ENCODE data around the gene UBAC2. TPM values are rescaled to one million over a fixed set of nuclear protein-coding genes. Genes with fewer than 3 reads are reported as not detected.
A peak's percentile ranks its signal among the peaks of the same experiment; 100 is the strongest.

UBAC2 gene
- total RNA-seq, 1 donor from 2014 or later: 61.2 TPM

DNA sequence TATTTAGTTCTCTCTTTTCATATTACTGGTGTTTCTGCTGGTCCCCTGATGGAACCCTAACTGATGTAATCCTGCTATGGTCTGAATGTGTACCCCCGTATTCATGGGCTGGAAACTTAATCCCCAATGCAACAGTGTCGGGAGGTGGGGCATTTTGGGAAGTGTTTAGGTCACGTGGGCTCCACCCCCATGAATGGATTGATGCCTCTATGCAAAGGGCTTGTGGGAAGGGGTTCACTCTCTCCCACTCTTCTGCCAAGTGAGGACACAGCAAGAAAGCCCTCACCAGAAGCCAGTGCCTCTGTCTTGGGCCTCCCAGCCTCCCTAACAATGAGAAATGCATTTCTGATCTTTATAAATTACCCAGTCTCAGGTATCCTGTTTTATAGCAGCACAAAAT, 21.2 kb upstream of the UBAC2 start:
- intact Hi-C loops (cut with DNase I): no loop called here
- DNase-seq (ENCODE audit: low spot score): no peak

DNA sequence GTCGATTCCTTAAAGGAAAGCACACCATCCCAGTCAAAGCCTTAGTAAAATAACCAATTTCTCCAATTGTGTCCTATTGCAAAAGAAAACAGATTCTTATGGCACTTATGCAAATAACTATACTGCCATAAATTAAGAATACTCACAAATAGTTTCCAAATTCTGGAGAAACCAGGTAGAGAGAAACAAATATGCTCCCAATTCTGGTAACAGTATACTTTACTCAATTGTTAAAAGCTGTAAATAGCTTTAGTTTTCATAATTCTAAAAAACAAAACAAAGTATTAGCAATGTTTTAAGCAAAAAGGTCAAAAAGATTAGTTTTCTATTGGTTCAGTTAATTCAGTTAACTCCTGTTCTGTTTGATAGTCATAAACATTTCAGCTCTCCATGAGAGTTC, 18.2 kb upstream of the UBAC2 start:
- DNase-seq (ENCODE audit: low spot score): no peak
- intact Hi-C loops (cut with DNase I): no loop called here

GRCh38 chr13:99185606-99186005, 15.0 kb upstream of the UBAC2 start:
- DNase-seq (ENCODE audit: low spot score): no peak
- intact Hi-C loops (cut with DNase I): no loop called here

GRCh38 chr13:99190147-99190985, 10.3 kb upstream of the UBAC2 start:
- intact Hi-C loops (cut with DNase I): no loop called here
- peak; percentile 67 for DNase-seq (ENCODE audit: low spot score)

DNA sequence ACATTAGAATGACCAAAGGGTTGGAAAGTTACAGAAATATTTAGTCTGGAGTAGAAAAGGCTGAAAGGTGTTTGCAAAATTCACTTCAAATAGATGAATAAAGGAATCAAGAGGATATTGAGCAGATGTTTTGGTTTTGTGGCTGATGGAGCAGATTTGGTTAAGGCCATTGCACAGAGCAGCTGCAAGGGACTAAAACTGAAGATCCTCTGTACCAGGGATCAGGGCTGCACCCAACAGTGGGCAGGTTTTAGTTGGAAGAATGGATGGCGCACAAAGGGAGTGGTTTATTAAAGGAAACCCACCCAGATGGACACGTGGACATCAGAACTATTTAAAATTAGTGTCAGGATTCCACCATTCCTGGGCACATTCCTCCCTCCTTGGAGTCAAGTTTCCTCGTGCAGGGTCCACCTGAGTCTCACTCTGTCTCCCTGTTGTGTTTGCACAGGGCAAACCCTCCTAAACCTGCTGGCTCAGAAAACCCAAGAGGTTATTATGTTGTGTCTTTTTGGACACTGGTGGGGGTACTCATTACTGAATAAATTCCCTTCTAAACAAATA, 9.2 kb upstream of the UBAC2 start:
- no peak for DNase-seq (ENCODE audit: low spot score)
- intact Hi-C loops (cut with DNase I): no loop called here

DNA sequence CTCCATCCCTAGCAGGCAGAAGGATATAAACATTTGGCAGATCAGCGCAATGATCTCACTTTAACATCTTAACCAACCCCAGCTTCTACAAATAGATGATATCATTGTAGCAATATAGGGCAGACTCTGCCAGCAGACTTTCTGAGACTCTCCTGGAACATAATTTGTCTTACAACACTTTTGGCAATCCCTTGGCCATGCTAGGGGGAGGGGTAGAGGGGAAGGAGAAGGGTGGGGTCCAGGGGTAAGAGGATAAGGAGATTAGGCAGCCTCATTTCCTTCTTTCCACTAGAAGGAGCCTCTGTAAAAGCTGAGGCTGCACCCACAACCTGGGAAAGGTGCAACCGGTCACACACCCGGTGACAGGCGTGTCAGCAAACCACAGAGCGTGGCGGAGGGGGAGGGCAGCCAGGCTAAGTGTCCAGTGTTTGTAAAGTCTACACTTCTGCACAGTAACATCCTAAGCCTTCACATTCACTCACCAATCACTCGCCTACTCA, 8.7 kb upstream of the UBAC2 start:
- no peak for DNase-seq (ENCODE audit: low spot score)
- intact Hi-C loops (cut with DNase I): no loop called here

DNA sequence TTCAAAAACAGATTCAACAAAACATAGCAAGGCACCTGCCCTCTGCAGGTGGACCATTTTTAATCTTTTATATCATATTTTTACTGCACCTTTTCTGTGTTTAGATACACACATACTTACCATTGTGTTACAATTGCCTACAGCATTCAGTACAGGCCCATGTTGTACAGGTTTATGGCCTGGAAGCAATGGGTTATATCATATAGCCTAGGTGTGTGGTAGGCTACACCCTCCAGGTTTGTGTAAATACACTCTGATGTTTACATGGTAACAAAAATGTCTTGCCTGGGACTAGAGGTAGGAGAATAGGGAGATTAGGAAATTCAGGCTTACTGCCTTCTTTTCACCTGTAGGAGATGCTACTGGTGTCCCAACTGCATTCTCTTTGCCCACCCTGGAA, 8.2 kb upstream of the UBAC2 start:
- DNase-seq (ENCODE audit: low spot score): no peak
- intact Hi-C loops (cut with DNase I): no loop called here

GRCh38 chr13:99193152-99193551, 7.5 kb upstream of the UBAC2 start:
- DNase-seq (ENCODE audit: low spot score): no peak

DNA sequence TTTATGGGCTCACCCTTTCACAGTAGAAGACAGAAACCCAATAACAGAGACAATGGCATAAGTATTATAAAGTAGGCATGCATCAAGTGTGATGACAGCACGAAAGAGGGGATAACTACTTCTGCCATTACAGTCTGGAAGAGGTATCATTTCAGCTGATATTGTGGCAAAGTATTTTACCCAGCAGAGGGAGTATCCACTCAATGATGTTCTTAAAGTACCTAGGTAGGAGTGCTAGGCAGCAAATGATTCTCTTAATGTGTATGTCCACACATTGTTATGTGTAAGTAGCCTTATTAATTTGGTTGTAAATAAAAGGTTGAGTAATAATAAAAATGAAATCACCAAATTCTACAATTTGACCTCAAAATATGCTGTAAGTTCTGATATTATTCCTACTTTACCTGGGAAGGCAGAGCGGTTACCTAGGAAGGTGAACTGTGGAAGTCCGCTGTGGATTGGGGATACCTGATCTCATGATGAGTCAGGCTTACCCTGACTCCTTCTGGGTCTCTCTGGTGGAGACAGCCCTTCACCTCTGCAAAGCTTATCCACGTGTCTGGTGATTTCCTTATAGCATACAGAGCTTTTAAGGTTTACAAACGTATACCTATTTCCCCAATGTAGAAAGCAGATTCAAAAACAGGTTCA, 4.1 kb upstream of the UBAC2 start:
- intact Hi-C loops (cut with DNase I): loop anchor here (5.0 kb wide), 1 partner anchor 241 kb away; no protein-coding TSS in a partner anchor
- no peak for DNase-seq (ENCODE audit: low spot score)

More at GRCh38 chr13:99193152-99193551, 7.5 kb upstream of the UBAC2 start:
- intact Hi-C loops (cut with DNase I): no loop called here

- peak; percentile 22 for DNase-seq (ENCODE audit: low spot score)
- intact Hi-C loops (cut with DNase I): loop anchor here (5.0 kb wide), 1 partner anchor 240 kb away; no protein-coding TSS in a partner anchor
Observed at GRCh38 chr13:99197117-99197651, 3.5 kb upstream of the UBAC2 start.

DNA sequence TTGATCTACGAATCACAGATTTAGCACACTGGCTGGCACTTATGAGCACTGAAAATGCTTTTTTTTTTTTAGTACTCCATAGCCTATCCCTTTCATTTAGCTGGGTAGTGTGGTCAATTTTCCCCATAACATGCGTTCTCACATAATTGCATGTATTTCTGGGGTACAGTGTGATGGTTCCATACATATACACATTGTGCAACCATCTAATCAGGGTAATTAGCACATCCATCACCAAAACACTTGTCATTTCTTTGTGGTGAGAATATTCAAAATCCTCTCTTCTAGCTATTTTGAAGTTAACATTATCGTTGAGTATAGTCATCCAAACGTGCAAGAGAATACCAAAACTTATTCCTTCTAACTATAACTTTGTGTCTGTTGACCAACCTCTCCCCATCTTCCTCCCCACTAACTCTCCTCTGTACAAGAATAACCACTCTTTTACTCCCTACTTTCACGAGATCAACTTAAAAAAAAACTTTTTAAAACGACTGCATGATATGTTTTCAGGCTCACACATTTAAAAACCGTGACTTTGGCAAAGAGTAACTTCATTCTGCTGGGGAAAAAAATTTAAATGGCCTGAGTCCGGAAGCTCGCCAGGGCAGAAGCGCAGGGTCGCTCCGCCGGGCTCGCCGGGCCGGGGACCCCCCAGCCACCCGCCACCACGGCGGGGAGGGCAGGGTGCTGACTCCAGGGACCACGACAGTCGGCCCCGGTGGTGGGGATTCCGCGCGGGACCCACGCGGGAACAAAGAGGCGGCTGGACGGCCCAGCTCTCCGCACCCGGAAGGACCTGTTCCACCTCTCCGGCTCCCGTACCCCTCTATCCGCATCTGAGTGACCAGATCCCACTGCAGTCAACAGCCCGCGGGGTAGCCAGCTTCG, 868 bp upstream of the UBAC2 start:
- intact Hi-C loops (cut with DNase I): loop anchor here (5.0 kb wide), 3 partner anchors 68 to 238 kb away; no protein-coding TSS in a partner anchor
- no peak for DNase-seq (ENCODE audit: low spot score)

DNA sequence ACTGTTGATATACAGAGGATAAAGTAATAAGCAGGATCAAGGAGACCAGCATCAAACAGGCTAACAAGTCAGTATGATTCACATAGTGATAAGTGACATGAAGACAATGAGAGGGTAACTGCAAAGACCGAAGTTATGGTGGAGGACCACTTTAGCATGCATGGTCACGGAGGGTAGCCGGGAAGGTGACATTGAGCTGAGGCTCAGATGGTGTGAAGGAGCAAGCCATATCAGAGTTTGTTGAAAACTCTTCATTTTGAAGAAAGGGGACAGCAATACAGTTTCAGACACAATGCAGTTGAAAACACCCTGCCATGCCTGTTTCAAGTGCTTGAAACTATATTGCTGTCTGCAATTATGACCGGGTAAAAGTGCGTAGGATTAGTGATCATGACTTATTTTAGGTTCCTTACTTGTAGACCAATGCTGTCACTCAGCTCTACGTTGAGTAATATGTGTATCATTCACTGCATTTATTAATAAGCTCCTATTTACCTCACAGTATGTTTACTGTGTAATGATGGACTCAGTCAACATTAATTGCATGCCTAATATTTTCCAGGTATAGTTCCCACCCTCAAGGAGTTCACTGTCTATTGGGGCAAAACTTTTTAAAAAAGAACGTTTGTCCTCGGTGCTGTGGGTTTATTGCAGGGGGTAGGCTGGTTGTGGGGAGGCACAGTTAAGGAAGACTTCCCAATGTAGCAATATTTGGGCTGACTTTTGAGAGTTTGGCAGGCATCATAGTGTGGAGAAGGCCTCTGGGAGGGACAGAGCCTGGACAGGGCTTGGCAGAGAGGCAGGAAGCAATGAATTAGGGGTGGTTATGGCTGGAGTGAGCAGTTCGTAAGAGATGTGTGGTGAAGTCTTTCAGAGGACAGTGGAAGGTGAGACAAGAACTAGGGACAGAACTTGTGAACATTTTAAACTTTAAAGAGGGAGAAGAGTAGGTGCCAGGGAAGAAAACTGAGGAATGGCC, 3.2 kb downstream of the UBAC2 start:
- no peak for DNase-seq (ENCODE audit: low spot score)
- intact Hi-C loops (cut with DNase I): loop anchor here (5.0 kb wide), 2 partner anchors 63 to 117 kb away; no protein-coding TSS in a partner anchor

DNA sequence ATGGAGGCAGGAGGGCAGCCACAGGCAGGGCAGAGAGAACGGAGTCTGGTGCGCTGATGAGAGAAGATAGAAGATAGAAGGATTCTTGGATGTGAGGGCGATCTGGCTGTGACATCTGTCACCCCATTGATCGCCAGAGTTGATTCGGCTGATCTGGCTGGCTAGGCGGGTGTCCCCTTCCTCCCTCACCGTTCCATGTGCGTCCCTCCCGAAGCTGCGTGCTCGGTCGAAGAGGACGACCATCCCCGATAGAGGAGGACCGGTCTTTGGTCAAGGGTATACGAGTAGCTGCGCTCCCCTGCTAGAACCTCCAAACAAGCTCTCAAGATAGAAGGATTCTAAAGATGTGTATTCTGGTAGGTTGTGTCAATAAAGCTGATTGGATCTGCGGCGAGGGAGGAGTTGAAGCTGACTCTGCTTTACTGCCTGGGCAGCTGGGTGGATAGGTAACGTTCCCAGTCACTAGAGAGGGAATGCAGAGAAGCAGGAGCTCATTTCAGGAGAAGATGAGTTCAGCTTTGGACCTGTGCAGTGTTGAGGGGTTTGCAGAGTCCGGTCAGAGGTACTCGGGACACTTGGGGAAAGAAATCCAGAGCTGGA, 5.1 kb downstream of the UBAC2 start:
- DNase-seq (ENCODE audit: low spot score): no peak
- intact Hi-C loops (cut with DNase I): no loop called here

GRCh38 chr13:99206226-99206625, 5.6 kb downstream of the UBAC2 start:
- no peak for DNase-seq (ENCODE audit: low spot score)
- intact Hi-C loops (cut with DNase I): no loop called here

DNA sequence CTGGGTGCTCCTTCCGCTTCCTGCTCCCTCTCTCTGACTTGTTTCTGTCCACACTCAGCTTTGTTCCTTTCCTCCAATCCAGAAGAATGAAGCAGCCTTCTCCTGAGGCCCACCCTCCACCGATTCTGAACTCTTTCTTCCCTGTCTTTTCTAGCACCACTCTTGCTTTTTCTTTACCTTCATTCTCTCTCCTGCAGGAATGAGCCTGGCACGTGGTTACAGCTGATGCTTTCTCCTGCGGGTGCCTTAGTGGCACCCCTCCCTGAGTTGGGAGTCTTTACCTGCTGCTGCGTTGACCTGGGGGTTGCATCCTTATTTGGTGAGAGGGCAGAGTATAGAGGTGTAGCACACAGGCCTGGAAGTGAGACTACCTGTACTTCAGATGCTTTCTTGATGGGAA, 6.2 kb downstream of the UBAC2 start:
- intact Hi-C loops (cut with DNase I): no loop called here
- DNase-seq (ENCODE audit: low spot score): no peak

GRCh38 chr13:99207511-99207910, 6.9 kb downstream of the UBAC2 start:
- intact Hi-C loops (cut with DNase I): no loop called here
- no peak for DNase-seq (ENCODE audit: low spot score)

GRCh38 chr13:99208185-99208584, 7.5 kb downstream of the UBAC2 start:
- intact Hi-C loops (cut with DNase I): no loop called here

More at GRCh38 chr13:99208185-99208584, 7.5 kb downstream of the UBAC2 start:
- DNase-seq (ENCODE audit: low spot score): no peak

Data from cardiac septum (tissue), 1 donor.